Stimulated activated naive CD8-positive, alpha-beta T cell treated with anti-CD3 and anti-CD28 coated beads, Interleukin-15, Interleukin-2, amounts not matched to agents 100 ng/mL and 50 ng/mL, for 24 hours (primary cell): ENCODE data around the gene DRC1.

Experiments used
- H3K27ac Mint-ChIP-seq: one replicate; pipeline ENCODE4 v1.8.0; 2021; ENCODE audit warnings: mild to moderate bottlenecking, mixed read lengths
- H3K27me3 Mint-ChIP-seq: one replicate; pipeline ENCODE4 v1.8.0; 2021; ENCODE audit warnings: mixed read lengths
- H3K36me3 Mint-ChIP-seq: one replicate; pipeline ENCODE4 v1.8.0; 2021; ENCODE audit warnings: low read depth, mixed read lengths
- H3K4me1 Mint-ChIP-seq: one replicate; pipeline ENCODE4 v1.8.0; 2021; ENCODE audit warnings: low read depth, mixed read lengths
- H3K4me3 Mint-ChIP-seq: one replicate; pipeline ENCODE4 v1.8.0; 2021; ENCODE audit warnings: mild to moderate bottlenecking, mixed read lengths
- H3K9me3 Mint-ChIP-seq: one replicate; pipeline ENCODE4 v1.8.0; 2021; ENCODE audit warnings: mixed read lengths

DRC1 gene

DNA sequence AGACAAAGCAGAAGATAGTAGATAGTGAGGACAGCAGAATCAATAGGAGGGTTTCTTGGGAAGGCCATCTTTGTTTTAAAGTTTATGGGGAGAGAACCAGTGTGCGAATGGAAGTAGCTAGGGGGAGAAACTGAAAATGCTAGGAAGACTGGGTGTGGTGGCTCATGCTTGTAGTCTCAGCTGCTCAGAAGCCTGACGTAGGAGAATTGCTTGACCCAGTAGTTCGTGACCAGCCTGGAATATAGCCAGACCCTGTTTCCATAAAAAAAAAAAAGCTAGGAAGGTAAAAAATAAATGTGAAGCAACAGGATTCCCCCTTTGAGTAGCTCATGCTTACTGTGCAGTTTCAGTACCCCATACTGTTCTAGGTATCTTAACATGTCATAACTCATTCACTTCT lies 19.2 kb upstream of the DRC1 start:
- Mint-ChIP-seq H3K4me3 (no peak overlapping the region), H3K4me1 (no peaks in the 10 kb centered on the region), H3K9me3 (no peaks in the 10 kb centered on the region), H3K27ac (no peak overlapping the region), H3K36me3 (peaks cover 63% of the 10 kb centered on the region), H3K27me3 (no peaks in the 10 kb centered on the region)

DNA sequence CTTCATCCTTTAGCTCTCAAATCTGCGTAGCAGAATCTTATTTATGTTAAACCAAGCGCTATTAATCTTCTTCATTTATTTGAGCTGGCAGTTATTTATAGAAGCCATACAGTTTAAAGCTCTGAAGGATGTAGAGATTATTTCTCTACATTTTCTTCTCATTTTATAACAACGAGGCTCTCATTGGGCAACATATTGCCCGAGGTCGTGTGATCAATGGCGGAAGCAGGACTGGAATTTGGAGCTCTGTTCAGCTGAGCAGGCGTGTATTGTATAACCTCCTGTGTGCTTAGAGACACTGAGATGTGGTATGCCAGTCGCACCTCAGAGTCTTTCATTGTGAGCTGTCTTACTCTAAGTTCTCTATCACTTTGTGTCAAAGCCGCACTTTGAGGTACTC lies 17.5 kb upstream of the DRC1 start:
- H3K27me3 Mint-ChIP-seq: no peaks in the 10 kb centered on the region
- H3K36me3 Mint-ChIP-seq: peaks cover 65% of the 10 kb centered on the region
- no peaks in the 10 kb centered on the region for H3K4me1 Mint-ChIP-seq
- H3K4me3 Mint-ChIP-seq: no peak overlapping the region
- H3K27ac Mint-ChIP-seq: peak overlapping the region; percentile 71
- H3K9me3 Mint-ChIP-seq: no peaks in the 10 kb centered on the region

DNA sequence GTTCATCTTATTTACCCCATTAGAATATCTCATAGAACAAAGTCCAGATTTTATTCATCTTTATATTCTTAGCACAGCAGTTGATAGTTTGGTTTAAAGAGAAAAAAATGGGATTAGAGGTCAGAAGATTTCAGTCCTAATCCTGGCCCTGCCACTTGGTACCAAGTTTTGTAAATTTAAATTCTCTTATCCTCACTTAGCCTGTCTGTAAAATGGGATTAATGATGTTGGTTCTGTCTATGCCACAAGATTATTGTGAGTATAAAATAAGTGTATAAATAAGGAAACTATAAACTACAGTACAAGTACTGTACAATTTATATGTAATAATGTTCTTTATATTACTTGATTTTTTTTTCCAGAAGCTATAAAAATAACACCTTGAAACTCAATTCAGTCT lies 17.1 kb upstream of the DRC1 start:
- H3K36me3 Mint-ChIP-seq: peaks cover 69% of the 10 kb centered on the region
- H3K9me3 Mint-ChIP-seq: no peaks in the 10 kb centered on the region
- H3K27me3 Mint-ChIP-seq: no peaks in the 10 kb centered on the region
- H3K27ac Mint-ChIP-seq: no peak overlapping the region
- H3K4me3 Mint-ChIP-seq: no peak overlapping the region
- H3K4me1 Mint-ChIP-seq: no peaks in the 10 kb centered on the region

GRCh38 chr2:26387189-26387588 lies 14.5 kb upstream of the DRC1 start:
- Mint-ChIP-seq H3K36me3 (peaks cover 82% of the 10 kb centered on the region), H3K27ac (no peak overlapping the region), H3K27me3 (no peaks in the 10 kb centered on the region), H3K4me3 (no peak overlapping the region), H3K9me3 (no peaks in the 10 kb centered on the region), H3K4me1 (no peaks in the 10 kb centered on the region)

DNA sequence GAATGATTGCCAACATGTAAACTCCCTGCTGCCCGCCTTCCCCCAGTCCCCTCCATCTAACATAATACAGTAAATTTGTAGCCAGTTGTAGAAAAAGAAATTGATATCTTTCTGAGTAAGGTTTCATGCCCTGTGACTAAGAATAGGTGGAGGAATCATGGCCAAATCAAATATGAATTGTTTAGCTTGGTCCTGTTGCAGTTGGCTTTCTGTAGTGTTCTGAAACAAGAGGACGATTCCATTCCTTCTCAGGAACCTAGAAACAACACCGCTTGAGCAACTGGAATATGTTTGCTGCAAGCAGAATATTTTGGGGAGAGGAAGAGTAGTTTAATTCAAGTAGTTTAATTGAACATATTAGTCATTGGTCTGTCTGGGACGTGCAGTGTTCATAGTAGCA lies 7.0 kb upstream of the DRC1 start:
- no peaks in the 10 kb centered on the region for H3K9me3 Mint-ChIP-seq
- H3K27ac Mint-ChIP-seq: no peak overlapping the region
- H3K27me3 Mint-ChIP-seq: no peaks in the 10 kb centered on the region
- peaks cover 43% of the 10 kb centered on the region for H3K36me3 Mint-ChIP-seq
- H3K4me3 Mint-ChIP-seq: no peak overlapping the region
- H3K4me1 Mint-ChIP-seq: peaks cover 27% of the 10 kb centered on the region

- Mint-ChIP-seq H3K4me1 (peaks cover 27% of the 10 kb centered on the region), H3K9me3 (no peaks in the 10 kb centered on the region)
These were observed 6.3 kb upstream of the DRC1 start for GRCh38 chr2:26395394-26395793.

GRCh38 chr2:26396734-26397298 lies 4.9 kb upstream of the DRC1 start:
- no peak overlapping the region for H3K4me3 Mint-ChIP-seq
- H3K9me3 Mint-ChIP-seq: no peaks in the 10 kb centered on the region
- peaks cover 29% of the 10 kb centered on the region for H3K4me1 Mint-ChIP-seq
- peaks cover 23% of the 10 kb centered on the region for H3K36me3 Mint-ChIP-seq
- H3K27ac Mint-ChIP-seq: peak overlapping the region; percentile 65
- no peaks in the 10 kb centered on the region for H3K27me3 Mint-ChIP-seq

More at GRCh38 chr2:26395394-26395793, 6.3 kb upstream of the DRC1 start:
- H3K4me3 Mint-ChIP-seq: no peak overlapping the region
- no peaks in the 10 kb centered on the region for H3K27me3 Mint-ChIP-seq
- H3K36me3 Mint-ChIP-seq: peaks cover 36% of the 10 kb centered on the region
- H3K27ac Mint-ChIP-seq: no peak overlapping the region

- H3K4me1 Mint-ChIP-seq: peaks cover 29% of the 10 kb centered on the region
- H3K27me3 Mint-ChIP-seq: peaks cover 8% of the 10 kb centered on the region
- no peak overlapping the region for H3K27ac Mint-ChIP-seq
- no peak overlapping the region for H3K4me3 Mint-ChIP-seq
- H3K9me3 Mint-ChIP-seq: no peaks in the 10 kb centered on the region
- peaks cover 11% of the 10 kb centered on the region for H3K36me3 Mint-ChIP-seq
These were observed 1.8 kb upstream of the DRC1 start for GRCh38 chr2:26399771-26400376.

DNA sequence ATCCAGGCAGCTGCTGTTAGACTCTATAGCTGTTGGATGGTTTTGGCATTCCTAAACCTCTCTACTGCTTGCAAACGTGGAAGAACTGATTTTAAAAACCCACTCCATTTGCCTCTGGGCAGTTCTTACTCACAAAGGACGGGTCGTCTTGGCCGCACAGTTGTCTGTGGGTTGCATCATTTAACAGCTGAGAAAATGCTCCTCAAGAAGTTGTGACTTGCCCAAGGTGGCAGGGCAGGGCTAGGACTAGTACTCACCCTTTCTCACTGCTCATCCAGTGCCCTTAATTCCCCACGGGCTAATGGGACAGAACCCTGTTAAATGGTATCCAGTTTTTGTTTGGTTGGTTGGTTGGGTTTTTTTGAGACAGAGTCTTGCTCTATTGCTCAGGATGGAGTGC lies 997 bp upstream of the DRC1 start:
- Mint-ChIP-seq H3K9me3 (no peaks in the 10 kb centered on the region), H3K4me3 (no peak overlapping the region), H3K36me3 (peaks cover 3% of the 10 kb centered on the region), H3K27ac (no peak overlapping the region), H3K4me1 (peaks cover 23% of the 10 kb centered on the region), H3K27me3 (peaks cover 12% of the 10 kb centered on the region)

DNA sequence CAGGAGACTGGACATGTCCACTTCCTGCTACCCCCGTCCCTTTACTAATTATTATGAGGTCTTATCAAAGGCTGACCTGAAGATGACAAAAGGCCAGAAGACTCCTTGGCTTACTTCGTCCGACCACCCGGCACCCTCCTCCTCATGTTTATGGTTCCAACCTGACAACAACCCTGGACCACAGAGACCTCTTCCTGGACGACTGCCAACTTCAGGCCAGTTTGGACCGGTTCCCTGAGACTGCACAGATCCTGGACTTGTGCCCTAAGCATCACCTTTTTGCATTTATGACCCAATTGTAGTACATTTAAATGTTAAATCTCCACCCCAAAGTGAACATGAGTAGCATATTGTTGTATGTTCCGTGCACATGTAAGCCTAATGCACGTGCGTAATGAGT lies 5.8 kb downstream of the DRC1 start:
- no peaks in the 10 kb centered on the region for H3K9me3 Mint-ChIP-seq
- peaks cover 15% of the 10 kb centered on the region for H3K27me3 Mint-ChIP-seq
- no peak overlapping the region for H3K4me3 Mint-ChIP-seq
- H3K27ac Mint-ChIP-seq: no peak overlapping the region
- H3K36me3 Mint-ChIP-seq: no peaks in the 10 kb centered on the region
- H3K4me1 Mint-ChIP-seq: peaks cover 11% of the 10 kb centered on the region

DNA sequence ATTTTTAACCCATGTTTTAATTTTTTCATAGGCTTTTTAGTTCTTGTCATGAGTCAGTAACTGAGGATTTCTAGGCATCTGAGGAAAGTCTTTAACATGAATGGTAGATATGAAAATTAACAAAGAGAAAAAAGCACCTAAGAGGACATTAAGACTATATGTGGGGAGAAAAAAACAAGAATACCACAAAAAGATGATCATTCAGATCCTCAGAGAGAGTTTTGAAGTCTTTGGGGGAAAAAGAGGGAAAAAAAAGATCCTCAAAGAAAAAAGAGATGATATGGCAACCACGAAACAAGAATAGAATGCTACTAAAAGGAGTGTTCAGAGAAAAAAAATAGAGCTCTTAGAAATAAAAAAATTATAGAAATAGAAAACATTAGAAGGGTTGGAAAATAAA lies 8.1 kb downstream of the DRC1 start:
- Mint-ChIP-seq H3K9me3 (no peaks in the 10 kb centered on the region), H3K27ac (no peak overlapping the region), H3K4me1 (peaks cover 11% of the 10 kb centered on the region), H3K27me3 (peaks cover 12% of the 10 kb centered on the region), H3K4me3 (no peak overlapping the region), H3K36me3 (no peaks in the 10 kb centered on the region)

- Mint-ChIP-seq H3K4me3 (no peak overlapping the region), H3K36me3 (no peaks in the 10 kb centered on the region), H3K4me1 (peaks cover 11% of the 10 kb centered on the region), H3K9me3 (no peaks in the 10 kb centered on the region), H3K27me3 (peaks cover 8% of the 10 kb centered on the region), H3K27ac (no peak overlapping the region)
These were observed 9.1 kb downstream of the DRC1 start for GRCh38 chr2:26410764-26411243.

DNA sequence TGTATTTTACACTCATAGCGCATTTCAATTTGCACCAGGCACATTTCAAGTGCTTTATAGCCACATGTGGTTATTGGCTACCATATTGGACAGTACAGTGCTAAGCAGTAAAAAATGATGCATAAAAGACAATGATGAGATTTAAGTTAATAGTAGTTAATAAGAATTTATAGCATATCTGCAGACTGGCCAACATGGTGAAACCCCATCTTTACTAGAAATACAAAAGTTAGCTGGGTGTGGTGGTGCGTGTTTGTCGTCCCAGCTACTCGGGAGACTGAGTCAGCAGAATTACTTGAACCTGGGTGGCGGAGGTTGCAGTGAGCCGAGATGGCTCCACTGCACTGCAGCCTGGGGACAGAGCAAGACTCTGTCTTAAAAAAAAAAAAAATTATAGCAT lies 9.7 kb downstream of the DRC1 start:
- Mint-ChIP-seq H3K27me3 (peaks cover 8% of the 10 kb centered on the region), H3K4me3 (no peak overlapping the region), H3K36me3 (no peaks in the 10 kb centered on the region), H3K9me3 (no peaks in the 10 kb centered on the region), H3K4me1 (peaks cover 11% of the 10 kb centered on the region), H3K27ac (no peak overlapping the region)

- peak overlapping the region; percentile 62 for H3K4me3 Mint-ChIP-seq
- H3K27me3 Mint-ChIP-seq: peaks cover 8% of the 10 kb centered on the region
- H3K36me3 Mint-ChIP-seq: no peaks in the 10 kb centered on the region
- peaks cover 11% of the 10 kb centered on the region for H3K4me1 Mint-ChIP-seq
- H3K9me3 Mint-ChIP-seq: no peaks in the 10 kb centered on the region
- peak overlapping the region; percentile 61 for H3K27ac Mint-ChIP-seq
These were observed 10.5 kb downstream of the DRC1 start for GRCh38 chr2:26412091-26412673.

- Mint-ChIP-seq H3K9me3 (no peaks in the 10 kb centered on the region), H3K27me3 (no peaks in the 10 kb centered on the region), H3K4me3 (no peak overlapping the region), H3K4me1 (peaks cover 11% of the 10 kb centered on the region), H3K36me3 (no peaks in the 10 kb centered on the region), H3K27ac (no peak overlapping the region)
These were observed 12.6 kb downstream of the DRC1 start for GRCh38 chr2:26414311-26414710.

DNA sequence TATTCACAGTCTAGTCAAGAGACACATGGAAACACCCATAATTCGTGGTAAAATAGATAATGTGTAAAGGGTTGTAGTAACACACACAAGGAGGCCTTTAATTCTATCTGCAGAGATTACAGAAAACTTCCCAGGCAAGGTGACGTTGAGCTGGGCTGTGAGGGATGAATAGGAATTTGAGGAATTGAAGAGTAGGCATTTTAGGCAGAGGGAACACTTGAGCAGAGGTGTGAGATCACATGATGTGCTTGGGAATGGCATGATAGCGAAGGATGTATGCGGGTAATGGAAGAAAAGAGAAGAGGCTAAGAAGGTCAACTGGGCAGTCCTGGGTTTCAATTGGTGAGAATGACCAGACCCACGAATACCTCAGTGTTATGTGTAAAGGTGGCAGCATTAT lies 20.2 kb downstream of the DRC1 start:
- Mint-ChIP-seq H3K27ac (no peak overlapping the region), H3K27me3 (no peaks in the 10 kb centered on the region), H3K9me3 (no peaks in the 10 kb centered on the region), H3K36me3 (no peaks in the 10 kb centered on the region), H3K4me1 (no peaks in the 10 kb centered on the region), H3K4me3 (no peak overlapping the region)
